ENCODE data around the gene LYPD1.

LYPD1 gene

GRCh38 chr2:132690664-132691303, 20.8 kb upstream of the LYPD1 start:
- Histone ChIP-seq H3K9me3 (ENCODE audit: control insufficient read depth, low read length) (no peaks in the 10 kb centered on the region), H3K36me3 (ENCODE audit: control insufficient read depth, insufficient read depth, low read length, severe bottlenecking) (no peaks in the 10 kb centered on the region), H3K4me1 (ENCODE audit: control insufficient read depth, insufficient read depth, low read length) (peaks cover 11% of the 10 kb centered on the region), H3K27me3 (replicated peaks; ENCODE audit: control insufficient read depth, insufficient read depth, low read length) (no peaks in the 10 kb centered on the region), H3K4me3 (ENCODE audit: low read length) (no peak overlapping the region), H3K9ac (ENCODE audit: low read length) (no peak overlapping the region)
- peak; percentile 34 for DNase-seq (ENCODE audit: low read depth)

- H3K9ac ChIP-seq (ENCODE audit: low read length) = no peak overlapping the region
- no peak overlapping the region for H3K4me3 ChIP-seq (ENCODE audit: low read length)
- no peaks in the 10 kb centered on the region for H3K36me3 ChIP-seq (ENCODE audit: control insufficient read depth, insufficient read depth, low read length, severe bottlenecking)
- no peak for DNase-seq (ENCODE audit: low read depth)
- H3K9me3 ChIP-seq (ENCODE audit: control insufficient read depth, low read length) = no peaks in the 10 kb centered on the region
- H3K27me3 ChIP-seq (replicated peaks; ENCODE audit: control insufficient read depth, insufficient read depth, low read length) = no peaks in the 10 kb centered on the region
- no peaks in the 10 kb centered on the region for H3K4me1 ChIP-seq (ENCODE audit: control insufficient read depth, insufficient read depth, low read length)
Observed at GRCh38 chr2:132681766-132682165, 11.8 kb upstream of the LYPD1 start.

- H3K36me3 ChIP-seq (ENCODE audit: control insufficient read depth, insufficient read depth, low read length, severe bottlenecking) = no peaks in the 10 kb centered on the region
- H3K9me3 ChIP-seq (ENCODE audit: control insufficient read depth, low read length) = no peaks in the 10 kb centered on the region
- no peaks in the 10 kb centered on the region for H3K27me3 ChIP-seq (replicated peaks; ENCODE audit: control insufficient read depth, insufficient read depth, low read length)
- no peak for DNase-seq (ENCODE audit: low read depth)
- H3K4me1 ChIP-seq (ENCODE audit: control insufficient read depth, insufficient read depth, low read length) = no peaks in the 10 kb centered on the region
- H3K4me3 ChIP-seq (ENCODE audit: low read length) = no peak overlapping the region
- no peak overlapping the region for H3K9ac ChIP-seq (ENCODE audit: low read length)
Observed at GRCh38 chr2:132680544-132680943, 10.5 kb upstream of the LYPD1 start.

- Histone ChIP-seq H3K9me3 (ENCODE audit: control insufficient read depth, low read length) (no peaks in the 10 kb centered on the region), H3K36me3 (ENCODE audit: control insufficient read depth, insufficient read depth, low read length, severe bottlenecking) (no peaks in the 10 kb centered on the region), H3K4me3 (ENCODE audit: low read length) (no peak overlapping the region), H3K9ac (ENCODE audit: low read length) (no peak overlapping the region), H3K27me3 (replicated peaks; ENCODE audit: control insufficient read depth, insufficient read depth, low read length) (no peaks in the 10 kb centered on the region), H3K4me1 (ENCODE audit: control insufficient read depth, insufficient read depth, low read length) (peaks cover 9% of the 10 kb centered on the region)
- no peak for DNase-seq (ENCODE audit: low read depth)
Observed at GRCh38 chr2:132678483-132678882, 8.5 kb upstream of the LYPD1 start.

GRCh38 chr2:132677661-132678060, 7.7 kb upstream of the LYPD1 start:
- Histone ChIP-seq H3K9ac (ENCODE audit: low read length) (no peak overlapping the region), H3K36me3 (ENCODE audit: control insufficient read depth, insufficient read depth, low read length, severe bottlenecking) (no peaks in the 10 kb centered on the region), H3K4me1 (ENCODE audit: control insufficient read depth, insufficient read depth, low read length) (peaks cover 9% of the 10 kb centered on the region), H3K27me3 (replicated peaks; ENCODE audit: control insufficient read depth, insufficient read depth, low read length) (no peaks in the 10 kb centered on the region), H3K9me3 (ENCODE audit: control insufficient read depth, low read length) (no peaks in the 10 kb centered on the region), H3K4me3 (ENCODE audit: low read length) (no peak overlapping the region)
- no peak for DNase-seq (ENCODE audit: low read depth)

GRCh38 chr2:132676999-132677398, 7.0 kb upstream of the LYPD1 start:
- H3K4me3 ChIP-seq (ENCODE audit: low read length) = no peak overlapping the region
- H3K4me1 ChIP-seq (ENCODE audit: control insufficient read depth, insufficient read depth, low read length) = peaks cover 10% of the 10 kb centered on the region
- DNase-seq (ENCODE audit: low read depth) = no peak
- no peaks in the 10 kb centered on the region for H3K27me3 ChIP-seq (replicated peaks; ENCODE audit: control insufficient read depth, insufficient read depth, low read length)
- no peaks in the 10 kb centered on the region for H3K36me3 ChIP-seq (ENCODE audit: control insufficient read depth, insufficient read depth, low read length, severe bottlenecking)
- no peaks in the 10 kb centered on the region for H3K9me3 ChIP-seq (ENCODE audit: control insufficient read depth, low read length)
- no peak overlapping the region for H3K9ac ChIP-seq (ENCODE audit: low read length)

- peak overlapping the region; percentile 81 for H3K4me3 ChIP-seq (ENCODE audit: low read length)
- peaks cover 32% of the 10 kb centered on the region for H3K4me1 ChIP-seq (ENCODE audit: control insufficient read depth, insufficient read depth, low read length)
- DNase-seq (ENCODE audit: low read depth) = peak; percentile 35
- no peaks in the 10 kb centered on the region for H3K36me3 ChIP-seq (ENCODE audit: control insufficient read depth, insufficient read depth, low read length, severe bottlenecking)
- H3K9ac ChIP-seq (ENCODE audit: low read length) = peak overlapping the region; percentile 3
- H3K9me3 ChIP-seq (ENCODE audit: control insufficient read depth, low read length) = no peaks in the 10 kb centered on the region
- H3K27me3 ChIP-seq (replicated peaks; ENCODE audit: control insufficient read depth, insufficient read depth, low read length) = peaks cover 14% of the 10 kb centered on the region
Observed at GRCh38 chr2:132671151-132671835, 1.3 kb upstream of the LYPD1 start.

- Histone ChIP-seq H3K36me3 (ENCODE audit: control insufficient read depth, insufficient read depth, low read length, severe bottlenecking) (no peaks in the 10 kb centered on the region), H3K9me3 (ENCODE audit: control insufficient read depth, low read length) (no peaks in the 10 kb centered on the region), H3K27me3 (replicated peaks; ENCODE audit: control insufficient read depth, insufficient read depth, low read length) (peaks cover 14% of the 10 kb centered on the region), H3K4me1 (ENCODE audit: control insufficient read depth, insufficient read depth, low read length) (peaks cover 32% of the 10 kb centered on the region), H3K9ac (ENCODE audit: low read length) (peak overlapping the region; percentile 51), H3K4me3 (ENCODE audit: low read length) (peak overlapping the region; percentile 81)
- DNase-seq (ENCODE audit: low read depth) = peak; percentile 42
Observed at GRCh38 chr2:132670496-132671150, 618 bp upstream of the LYPD1 start.

GRCh38 chr2:132668987-132669907, 758 bp downstream of the LYPD1 start:
- H3K9ac ChIP-seq (ENCODE audit: low read length) = no peak overlapping the region
- peaks cover 26% of the 10 kb centered on the region for H3K4me1 ChIP-seq (ENCODE audit: control insufficient read depth, insufficient read depth, low read length)
- DNase-seq (ENCODE audit: low read depth) = no peak
- H3K9me3 ChIP-seq (ENCODE audit: control insufficient read depth, low read length) = no peaks in the 10 kb centered on the region
- peak overlapping the region; percentile 81 for H3K4me3 ChIP-seq (ENCODE audit: low read length)
- no peaks in the 10 kb centered on the region for H3K36me3 ChIP-seq (ENCODE audit: control insufficient read depth, insufficient read depth, low read length, severe bottlenecking)
- H3K27me3 ChIP-seq (replicated peaks; ENCODE audit: control insufficient read depth, insufficient read depth, low read length) = peaks cover 14% of the 10 kb centered on the region

- DNase-seq (ENCODE audit: low read depth) = no peak
- no peak overlapping the region for H3K4me3 ChIP-seq (ENCODE audit: low read length)
Observed at GRCh38 chr2:132668189-132668823, 1.7 kb downstream of the LYPD1 start.

More at GRCh38 chr2:132668189-132668823, 1.7 kb downstream of the LYPD1 start:
- peaks cover 14% of the 10 kb centered on the region for H3K27me3 ChIP-seq (replicated peaks; ENCODE audit: control insufficient read depth, insufficient read depth, low read length)
- H3K9me3 ChIP-seq (ENCODE audit: control insufficient read depth, low read length) = no peaks in the 10 kb centered on the region
- H3K36me3 ChIP-seq (ENCODE audit: control insufficient read depth, insufficient read depth, low read length, severe bottlenecking) = no peaks in the 10 kb centered on the region
- peaks cover 23% of the 10 kb centered on the region for H3K4me1 ChIP-seq (ENCODE audit: control insufficient read depth, insufficient read depth, low read length)
- H3K9ac ChIP-seq (ENCODE audit: low read length) = no peak overlapping the region
